AG04450 (cell line): Measurements from ENCODE around the gene PDLIM4. TPM values are rescaled to one million over a fixed set of nuclear protein-coding genes. Genes with fewer than 3 reads are reported as not detected.

Experiments
- CTCF ChIA-PET: fragments of 300-600, 350-600 bp; formaldehyde crosslinking; extraction: SDS; loops from one replicate; lab custom pipeline; 2022; ENCODE audit warnings: antibody characterized with exemption, inconsistent platforms; lab: Charles Lee
- POLR2A ChIA-PET: fragments of 350-600 bp; formaldehyde crosslinking; extraction: SDS; loops from one replicate; lab custom pipeline; 2021; ENCODE audit warnings: antibody characterized with exemption, inconsistent platforms; lab: Yijun Ruan, JAX
- DNase-seq: peaks from one replicate; pipeline ENCODE4 v3.0.0-alpha.2; 2011; ENCODE audit warnings: low read depth, low spot score
- H3K27ac ChIP-seq: one replicate; pipeline ENCODE4 v1.5.1; 2012; ENCODE audit warnings: low read depth, low read length, control low read depth
- H3K27me3 ChIP-seq: one replicate; pipeline ENCODE4 v1.6.0; 2012; ENCODE audit warnings: low read length; ENCODE audit not compliant: control insufficient read depth, insufficient read depth
- H3K4me3 ChIP-seq: 2 replicates; pipeline ENCODE4 v1.5.1; 2011; ENCODE audit warnings: mild to moderate bottlenecking, low read depth, low read length, control low read depth
- H3K9me3 ChIP-seq: 2 replicates; pipeline ENCODE4 v1.5.1; 2012; ENCODE audit warnings: low read length; ENCODE audit not compliant: control insufficient read depth, insufficient read depth
- CTCF ChIP-seq: IDR thresholded peaks from 2 replicates; pipeline ENCODE4 v1.5.1; 2011; ENCODE audit warnings: low read depth, low read length, control low read depth, inconsistent platforms
- polyA plus RNA-seq: library from polyadenylated mRNA; depleted of rRNA; stranded (reverse); fragments of >200 nt; gene quantifications from 2 replicates; pipeline ENCODE4 v1.2.3, GENCODE V29; 2011

The PDLIM4 gene
- polyA plus RNA-seq, 1 experiment, result 43.4 TPM

- Histone ChIP-seq H3K27me3 (no peaks in the 10 kb centered on the region), H3K27ac (no peak overlapping the region), H3K4me3 (no peak overlapping the region), H3K9me3 (no peaks in the 10 kb centered on the region)
- ChIA-PET CTCF (interaction anchor here (1.5 kb wide), 1 partner anchor 62 kb away, joined by 5 read pairs; no protein-coding TSS in a partner anchor), POLR2A (no interaction called here)
- DNase-seq, result no peak
- no peak for TF ChIP-seq CTCF
These were observed 42.4 kb downstream of the PDLIM4 start for GRCh38 chr5:132299917-132300316.

- no peaks in the 10 kb centered on the region for H3K27me3 ChIP-seq
- H3K9me3 ChIP-seq, result no peaks in the 10 kb centered on the region
- no peak for TF ChIP-seq CTCF
- DNase-seq, result no peak
- POLR2A ChIA-PET, result no interaction called here
- CTCF ChIA-PET, result interaction anchor here (1.5 kb wide), 1 partner anchor 62 kb away, joined by 5 read pairs; no protein-coding TSS in a partner anchor
- H3K4me3 ChIP-seq, result no peak overlapping the region
- H3K27ac ChIP-seq, result no peak overlapping the region
These were observed 43.3 kb downstream of the PDLIM4 start for GRCh38 chr5:132300577-132301343.

- no peaks in the 10 kb centered on the region for H3K27me3 ChIP-seq
- no peak for TF ChIP-seq CTCF
- no peaks in the 10 kb centered on the region for H3K9me3 ChIP-seq
- DNase-seq, result no peak
- H3K27ac ChIP-seq, result no peak overlapping the region
- H3K4me3 ChIP-seq, result no peak overlapping the region
- CTCF ChIA-PET, result interaction anchor here (1.4 to 1.5 kb wide), 2 partner anchors 28 to 63 kb away, joined by 3 to 5 read pairs; no protein-coding TSS in a partner anchor
- POLR2A ChIA-PET, result no interaction called here
These were observed 44.1 kb downstream of the PDLIM4 start for GRCh38 chr5:132301344-132302271.

- POLR2A ChIA-PET, result no interaction called here
- TF ChIP-seq CTCF, result no peak
- no peaks in the 10 kb centered on the region for H3K27me3 ChIP-seq
- no peak for DNase-seq
- CTCF ChIA-PET, result interaction anchor here (0.9 to 1.4 kb wide), 2 partner anchors 9 to 29 kb away, joined by 3 to 5 read pairs; partner anchors contain the start of gene SLC22A4
- H3K27ac ChIP-seq, result no peak overlapping the region
- no peaks in the 10 kb centered on the region for H3K9me3 ChIP-seq
- no peak overlapping the region for H3K4me3 ChIP-seq
These were observed 44.9 kb downstream of the PDLIM4 start for GRCh38 chr5:132302413-132302812.
